Measurements from ENCODE around the gene SLC25A1.

- TF ChIP-seq CTCF (IDR thresholded peaks at IDR 0.05), result no peak
- no peak for TF ChIP-seq POLR2A (IDR thresholded peaks at IDR 0.05)
Measured at GRCh38 chr22:19175602-19176174, 2.8 kb downstream of the SLC25A1 start.

Measured in Peyer's patch (tissue), 4 donors.